Measurements from ENCODE around the gene ABCC6. TPM values are rescaled to one million over a fixed set of nuclear protein-coding genes. Genes with fewer than 3 reads are reported as not detected.

The ABCC6 gene
- total RNA-seq, 1 donor from 2014 or later = 1.5 TPM

DNA sequence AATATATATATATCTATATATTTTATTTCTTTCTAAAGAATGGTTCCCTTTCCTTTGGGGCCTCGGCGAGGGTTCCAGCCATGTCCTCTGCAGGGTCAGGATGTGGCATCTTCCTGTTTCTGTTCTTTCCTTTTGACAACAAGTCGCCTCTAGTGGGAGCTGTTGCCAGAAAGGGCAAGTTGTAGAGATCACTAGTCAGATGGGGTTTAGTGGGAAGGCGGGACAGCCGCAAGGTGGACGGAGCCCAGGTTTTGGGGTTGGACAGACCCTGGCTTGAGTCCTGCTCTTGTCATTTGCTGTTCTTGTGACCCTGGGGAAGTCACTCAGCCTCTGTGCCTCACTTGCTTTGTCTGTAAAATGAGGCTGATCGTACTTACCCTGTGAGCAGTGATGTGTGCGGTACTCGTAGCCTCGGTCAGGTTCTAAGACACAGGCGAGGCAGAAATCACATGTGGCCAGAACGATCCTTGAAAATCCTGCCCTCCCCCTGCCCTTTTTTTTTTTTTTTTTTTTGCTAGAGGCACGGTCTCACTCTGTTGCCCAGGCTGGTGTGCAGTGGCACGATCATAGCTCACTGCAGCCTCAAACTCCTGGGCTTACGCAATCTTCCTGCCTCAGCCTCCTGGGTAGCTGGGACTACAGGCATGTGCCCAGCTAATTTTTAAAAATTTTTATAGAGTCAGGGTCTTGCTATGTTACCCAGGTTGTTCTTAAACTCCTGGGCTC is 80.1 kb downstream of the ABCC6 start:
- TF ChIP-seq, protein P1, sequence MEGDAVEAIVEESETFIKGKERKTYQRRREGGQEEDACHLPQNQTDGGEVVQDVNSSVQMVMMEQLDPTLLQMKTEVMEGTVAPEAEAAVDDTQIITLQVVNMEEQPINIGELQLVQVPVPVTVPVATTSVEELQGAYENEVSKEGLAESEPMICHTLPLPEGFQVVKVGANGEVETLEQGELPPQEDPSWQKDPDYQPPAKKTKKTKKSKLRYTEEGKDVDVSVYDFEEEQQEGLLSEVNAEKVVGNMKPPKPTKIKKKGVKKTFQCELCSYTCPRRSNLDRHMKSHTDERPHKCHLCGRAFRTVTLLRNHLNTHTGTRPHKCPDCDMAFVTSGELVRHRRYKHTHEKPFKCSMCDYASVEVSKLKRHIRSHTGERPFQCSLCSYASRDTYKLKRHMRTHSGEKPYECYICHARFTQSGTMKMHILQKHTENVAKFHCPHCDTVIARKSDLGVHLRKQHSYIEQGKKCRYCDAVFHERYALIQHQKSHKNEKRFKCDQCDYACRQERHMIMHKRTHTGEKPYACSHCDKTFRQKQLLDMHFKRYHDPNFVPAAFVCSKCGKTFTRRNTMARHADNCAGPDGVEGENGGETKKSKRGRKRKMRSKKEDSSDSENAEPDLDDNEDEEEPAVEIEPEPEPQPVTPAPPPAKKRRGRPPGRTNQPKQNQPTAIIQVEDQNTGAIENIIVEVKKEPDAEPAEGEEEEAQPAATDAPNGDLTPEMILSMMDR (IDR thresholded peaks at IDR 0.05) = peak; percentile 66
- no peak for DNase-seq (ENCODE audit: low spot score)
- H3K4me3 Mint-ChIP-seq (ENCODE audit: unreplicated experiment) = no peak overlapping the region
- no peaks in the 10 kb centered on the region for H3K9me3 Mint-ChIP-seq (ENCODE audit: low read depth)
- peaks cover 30% of the 10 kb centered on the region for H3K36me3 Mint-ChIP-seq (ENCODE audit: low read depth)
- H3K27ac Mint-ChIP-seq (ENCODE audit: unreplicated experiment) = no peak overlapping the region
- H3K4me1 Mint-ChIP-seq (ENCODE audit: low read depth) = peaks cover 1% of the 10 kb centered on the region
- H3K27me3 Mint-ChIP-seq (ENCODE audit: low read depth) = no peaks in the 10 kb centered on the region

DNA sequence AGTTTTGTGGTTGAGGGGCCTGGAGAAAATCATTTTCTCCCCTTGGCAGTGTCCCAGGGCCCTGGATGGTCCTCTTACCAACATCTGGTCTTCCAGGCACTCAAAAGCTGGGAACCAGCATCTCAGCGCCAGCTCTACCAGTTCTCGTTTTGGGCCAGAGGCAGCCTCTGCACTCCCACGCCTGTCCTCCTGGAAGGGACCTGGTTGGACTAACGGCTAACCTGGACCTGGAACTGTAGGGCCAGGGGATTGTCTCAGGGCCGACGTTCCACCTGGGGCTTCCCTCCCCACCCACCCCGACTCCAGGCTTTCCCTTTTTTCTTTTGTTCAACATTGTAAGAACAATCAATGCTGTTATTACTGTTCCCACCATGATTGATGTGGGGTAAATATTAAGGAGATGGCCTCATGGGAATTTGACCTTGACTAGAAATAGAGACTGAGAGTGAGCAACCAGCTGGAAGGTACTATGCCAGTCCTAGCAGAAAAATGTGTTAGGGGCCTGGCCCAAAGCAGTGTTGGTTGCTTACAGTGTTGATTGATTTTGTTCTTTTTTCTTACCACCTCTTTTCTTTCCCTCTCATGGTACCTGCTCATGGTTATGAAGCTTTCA is 81.4 kb downstream of the ABCC6 start:
- Mint-ChIP-seq H3K36me3 (ENCODE audit: low read depth) (peaks cover 30% of the 10 kb centered on the region), H3K4me1 (ENCODE audit: low read depth) (no peaks in the 10 kb centered on the region), H3K9me3 (ENCODE audit: low read depth) (no peaks in the 10 kb centered on the region), H3K27me3 (ENCODE audit: low read depth) (no peaks in the 10 kb centered on the region), H3K27ac (ENCODE audit: unreplicated experiment) (no peak overlapping the region), H3K4me3 (ENCODE audit: unreplicated experiment) (no peak overlapping the region)
- no peak for DNase-seq (ENCODE audit: low spot score)
- TF ChIP-seq, protein P1 (IDR thresholded peaks at IDR 0.05) = no peak

DNA sequence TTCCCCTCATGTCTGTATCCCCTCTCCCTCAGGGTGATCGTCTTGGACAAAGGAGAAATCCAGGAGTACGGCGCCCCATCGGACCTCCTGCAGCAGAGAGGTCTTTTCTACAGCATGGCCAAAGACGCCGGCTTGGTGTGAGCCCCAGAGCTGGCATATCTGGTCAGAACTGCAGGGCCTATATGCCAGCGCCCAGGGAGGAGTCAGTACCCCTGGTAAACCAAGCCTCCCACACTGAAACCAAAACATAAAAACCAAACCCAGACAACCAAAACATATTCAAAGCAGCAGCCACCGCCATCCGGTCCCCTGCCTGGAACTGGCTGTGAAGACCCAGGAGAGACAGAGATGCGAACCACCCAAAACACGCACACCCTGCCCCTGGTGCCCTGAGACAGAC is 82.2 kb downstream of the ABCC6 start:
- TF ChIP-seq, protein P1 (IDR thresholded peaks at IDR 0.05) = no peak
- H3K4me1 Mint-ChIP-seq (ENCODE audit: low read depth) = no peaks in the 10 kb centered on the region
- H3K9me3 Mint-ChIP-seq (ENCODE audit: low read depth) = no peaks in the 10 kb centered on the region
- DNase-seq (ENCODE audit: low spot score) = no peak
- H3K4me3 Mint-ChIP-seq (ENCODE audit: unreplicated experiment) = no peak overlapping the region
- H3K27ac Mint-ChIP-seq (ENCODE audit: unreplicated experiment) = no peak overlapping the region
- peaks cover 32% of the 10 kb centered on the region for H3K36me3 Mint-ChIP-seq (ENCODE audit: low read depth)
- H3K27me3 Mint-ChIP-seq (ENCODE audit: low read depth) = no peaks in the 10 kb centered on the region

DNA sequence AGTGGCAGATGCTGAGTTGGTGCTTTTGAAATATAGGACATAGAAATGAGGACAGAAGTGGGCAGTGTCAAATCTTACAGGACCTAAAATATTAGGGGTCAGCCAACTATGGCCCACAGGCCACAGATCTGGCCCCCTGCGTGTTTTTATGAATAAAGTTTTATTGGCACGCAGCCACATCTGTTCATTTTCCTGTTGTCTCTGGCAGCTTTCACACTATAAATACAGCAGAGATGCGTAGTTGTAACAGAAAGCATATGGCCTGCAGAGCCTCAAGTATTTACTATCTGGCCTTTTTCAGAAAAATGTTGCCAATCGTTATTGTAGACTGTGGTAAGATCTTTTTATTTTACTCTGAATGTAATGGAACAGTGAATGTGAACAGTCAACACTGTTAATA is 82.8 kb downstream of the ABCC6 start:
- Mint-ChIP-seq H3K36me3 (ENCODE audit: low read depth) (peaks cover 30% of the 10 kb centered on the region), H3K9me3 (ENCODE audit: low read depth) (no peaks in the 10 kb centered on the region), H3K27me3 (ENCODE audit: low read depth) (no peaks in the 10 kb centered on the region), H3K4me1 (ENCODE audit: low read depth) (no peaks in the 10 kb centered on the region), H3K4me3 (ENCODE audit: unreplicated experiment) (no peak overlapping the region), H3K27ac (ENCODE audit: unreplicated experiment) (no peak overlapping the region)
- DNase-seq (ENCODE audit: low spot score) = no peak
- TF ChIP-seq, protein P1 (IDR thresholded peaks at IDR 0.05) = no peak

DNA sequence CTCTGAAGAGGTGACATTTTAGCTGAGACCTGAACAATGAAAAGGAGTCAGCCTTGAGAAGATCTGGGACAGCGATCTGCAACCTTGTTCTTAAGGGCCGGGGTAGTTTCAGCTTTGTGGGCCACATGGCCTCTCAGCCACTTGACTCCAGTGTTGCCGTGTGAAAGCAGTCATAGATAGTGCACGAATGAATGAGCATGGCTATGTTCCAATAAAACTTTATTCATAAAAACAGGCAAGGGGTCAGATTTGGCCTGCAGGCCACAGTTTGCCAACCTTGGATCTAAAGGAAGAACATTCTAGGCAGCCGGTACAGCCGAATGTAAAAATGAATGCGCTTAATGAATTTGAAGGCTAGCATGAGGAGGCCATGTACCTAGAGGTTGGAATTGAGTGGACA is 83.5 kb downstream of the ABCC6 start:
- no peaks in the 10 kb centered on the region for H3K4me1 Mint-ChIP-seq (ENCODE audit: low read depth)
- no peaks in the 10 kb centered on the region for H3K27me3 Mint-ChIP-seq (ENCODE audit: low read depth)
- DNase-seq (ENCODE audit: low spot score) = no peak

More for the DNA sequence above, 83.5 kb downstream of the ABCC6 start:
- H3K27ac Mint-ChIP-seq (ENCODE audit: unreplicated experiment) = no peak overlapping the region
- TF ChIP-seq, protein P1 (IDR thresholded peaks at IDR 0.05) = no peak
- no peaks in the 10 kb centered on the region for H3K9me3 Mint-ChIP-seq (ENCODE audit: low read depth)
- H3K4me3 Mint-ChIP-seq (ENCODE audit: unreplicated experiment) = no peak overlapping the region
- peaks cover 33% of the 10 kb centered on the region for H3K36me3 Mint-ChIP-seq (ENCODE audit: low read depth)
